GM12801 (cell line): ENCODE data around the gene FAM98C.

Source experiments
- CTCF ChIP-seq: IDR thresholded peaks from one replicate; pipeline ENCODE4 v1.5.1; 2011; ENCODE audit warnings: control low read depth; ENCODE audit not compliant: insufficient read length; ENCODE audit errors: extremely low read depth

The FAM98C gene

DNA sequence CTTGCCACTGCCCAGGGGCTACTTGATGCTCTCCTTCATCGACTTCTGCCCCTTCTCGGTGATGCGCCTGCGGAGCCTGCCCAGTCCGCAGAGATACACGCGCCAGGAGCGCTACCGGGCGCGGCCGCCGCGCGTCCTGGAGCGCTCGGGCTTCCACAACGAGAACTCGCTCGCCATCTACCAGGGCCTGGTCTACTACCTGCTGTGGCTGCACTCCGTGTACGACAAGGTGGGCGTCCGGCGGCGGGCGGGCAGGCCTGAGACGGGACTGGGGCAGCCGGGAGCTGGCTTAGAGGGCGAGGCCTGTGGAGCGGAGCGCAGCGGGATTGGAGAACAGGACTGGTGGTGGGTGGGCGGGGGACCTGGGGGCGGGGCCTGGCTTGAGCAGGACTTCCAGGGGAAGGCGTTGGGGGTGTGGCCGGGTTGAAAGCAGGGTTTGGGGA lies 41.2 kb upstream of the FAM98C start:
- TF ChIP-seq CTCF: no peak

DNA sequence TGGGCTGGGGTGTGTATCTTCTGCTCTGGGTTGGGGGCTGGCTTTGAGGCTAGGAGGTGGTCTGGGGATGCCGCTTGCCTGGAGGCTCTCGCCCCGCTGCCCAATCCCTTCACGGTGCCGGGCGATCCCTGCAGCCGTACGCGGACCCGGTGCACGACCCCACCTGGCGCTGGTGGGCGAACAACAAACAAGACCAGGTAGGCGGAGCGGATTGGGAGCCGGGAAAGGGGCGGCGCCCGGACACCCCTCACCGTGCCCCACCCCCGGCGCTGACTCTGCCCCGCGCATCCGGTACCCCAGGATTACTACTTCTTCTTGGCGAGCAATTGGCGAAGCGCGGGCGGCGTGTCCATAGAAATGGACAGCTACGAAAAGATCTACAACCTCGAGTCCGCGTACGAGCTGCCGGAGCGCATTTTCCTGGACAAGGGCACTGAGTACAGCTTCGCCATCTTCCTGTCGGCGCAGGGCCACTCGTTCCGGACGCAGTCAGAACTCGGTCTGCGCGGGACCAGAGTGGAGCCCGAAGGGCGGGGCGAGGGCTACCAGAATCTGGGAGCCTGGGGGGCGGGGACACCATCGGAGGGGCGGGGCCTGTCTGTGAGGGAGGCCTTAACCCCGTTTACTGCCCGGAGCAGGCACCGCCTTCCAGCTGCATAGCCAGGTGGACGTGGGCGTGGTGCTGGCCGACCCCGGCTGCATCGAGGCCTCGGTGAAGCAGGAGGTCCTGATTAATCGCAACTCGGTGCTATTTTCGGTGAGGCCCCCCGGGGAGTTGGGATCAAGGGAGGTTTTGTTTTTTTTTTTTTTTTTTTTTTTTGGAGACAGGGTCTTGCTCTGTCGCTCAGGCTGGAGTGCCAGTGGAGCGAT lies 40.6 kb upstream of the FAM98C start:
- TF ChIP-seq CTCF: no peak

- no peak for TF ChIP-seq CTCF
Measured at GRCh38 chr19:38367041-38367440, 35.9 kb upstream of the FAM98C start.

GRCh38 chr19:38369584-38369983 lies 33.3 kb upstream of the FAM98C start:
- TF ChIP-seq CTCF: no peak

GRCh38 chr19:38370299-38370698 lies 32.6 kb upstream of the FAM98C start:
- no peak for TF ChIP-seq CTCF

DNA sequence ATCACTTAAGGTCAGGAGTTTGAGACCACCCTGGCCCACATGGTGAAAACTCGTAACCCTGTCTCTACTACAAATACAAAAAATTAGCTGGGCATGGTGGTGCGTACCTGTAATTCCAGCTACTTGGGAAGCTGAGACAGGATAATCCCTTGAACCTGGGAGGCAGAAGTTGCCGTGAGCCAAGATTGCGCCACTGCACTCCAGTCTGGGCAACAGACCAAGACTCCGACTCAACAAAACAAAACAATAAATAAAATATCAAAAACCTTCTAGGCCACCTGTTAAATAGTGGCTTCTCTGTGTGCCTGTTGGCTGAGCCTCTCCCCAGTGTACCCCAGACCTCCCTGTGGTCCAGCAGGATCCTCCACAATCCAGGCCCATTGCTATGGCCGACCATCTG lies 31.8 kb upstream of the FAM98C start:
- TF ChIP-seq CTCF: no peak

DNA sequence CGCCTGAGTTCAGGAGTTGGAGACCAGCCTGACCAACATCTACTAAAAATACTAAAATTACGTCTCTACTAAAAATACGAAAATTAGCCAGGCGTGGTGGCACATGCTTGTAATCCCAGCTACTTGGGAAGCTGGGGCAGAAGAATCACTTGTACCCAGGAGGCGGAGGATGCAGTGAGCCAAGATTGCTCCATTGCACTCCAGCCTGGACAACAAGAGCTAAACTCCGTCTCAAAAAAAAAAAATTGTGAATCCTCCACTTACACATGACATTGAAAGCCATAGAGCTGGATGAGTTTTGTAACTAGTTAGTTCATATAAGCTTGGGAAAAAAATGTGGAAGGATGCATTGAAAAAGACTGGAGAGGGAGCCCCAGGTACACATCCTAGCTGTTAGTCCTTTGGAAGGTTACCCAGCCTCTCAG lies 29.0 kb upstream of the FAM98C start:
- TF ChIP-seq CTCF: no peak
